WERI-Rb-1 (cell line): ENCODE measurements around the gene BRAF.
"Not testable (repeated sequence)": the region's sequence is repeated elsewhere in the genome, so short reads cannot be mapped to it uniquely, and the experiment has no call there.

Experiments used
- DNase-seq: peaks from one replicate; pipeline ENCODE4 v3.0.0-alpha.2; 2020
- H3K27ac ChIP-seq: fragments of 250-450 bp; sonication (Bioruptor Pico); 2 replicates; pipeline ENCODE4 v1.5.1; 2020; ENCODE audit warnings: mild to moderate bottlenecking, moderate library complexity
- H3K27me3 ChIP-seq: fragments of 250-450 bp; sonication (Bioruptor Pico); 2 replicates; pipeline ENCODE4 v1.5.1; 2021; ENCODE audit warnings: mild to moderate bottlenecking, low read depth, moderate library complexity; ENCODE audit not compliant: insufficient read depth, severe bottlenecking
- H3K36me3 ChIP-seq: fragments of 250-450 bp; sonication (Bioruptor Pico); 2 replicates; pipeline ENCODE4 v1.5.1; 2020; ENCODE audit warnings: mild to moderate bottlenecking, moderate library complexity
- H3K4me3 ChIP-seq: 2 replicates; pipeline ENCODE4 v1.5.1; 2011; ENCODE audit warnings: low read depth, mild to moderate bottlenecking, control low read depth, low read length
- H3K9me3 ChIP-seq: fragments of 250-450 bp; sonication (Bioruptor Pico); 2 replicates; pipeline ENCODE4 v1.5.1; 2021; ENCODE audit warnings: mild to moderate bottlenecking, moderate library complexity; ENCODE audit not compliant: severe bottlenecking
- TF ChIP-seq, protein P1 (sequence below): IDR thresholded peaks from 2 replicates; pipeline ENCODE4 v1.5.1; 2011; ENCODE audit warnings: low read depth, mild to moderate bottlenecking, control low read depth, inconsistent platforms, low read length

BRAF gene

DNA sequence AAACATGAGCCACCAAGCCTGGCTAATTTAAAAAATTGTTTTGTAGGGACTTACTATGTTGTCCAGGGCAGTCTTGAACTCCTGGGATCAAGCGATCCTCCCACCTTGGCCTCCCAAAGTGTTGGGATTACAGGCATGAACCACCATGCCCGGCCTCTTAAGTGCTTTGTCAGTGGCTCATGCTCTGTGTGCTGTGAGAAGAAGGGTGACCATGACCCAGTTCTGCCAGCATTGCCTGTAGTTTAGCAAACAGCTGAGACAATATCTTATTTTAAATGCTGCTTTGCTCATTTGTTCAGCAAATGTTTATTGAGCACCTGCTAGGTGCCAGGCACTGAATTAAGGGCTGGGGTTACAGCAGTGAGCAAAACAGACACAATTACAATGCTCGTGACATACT is 243.0 kb downstream of the BRAF start:
- no peak overlapping the region for H3K27ac ChIP-seq
- DNase-seq = no peak
- peaks cover 44% of the 10 kb centered on the region for H3K36me3 ChIP-seq
- no peaks in the 10 kb centered on the region for H3K9me3 ChIP-seq
- TF ChIP-seq, protein P1, sequence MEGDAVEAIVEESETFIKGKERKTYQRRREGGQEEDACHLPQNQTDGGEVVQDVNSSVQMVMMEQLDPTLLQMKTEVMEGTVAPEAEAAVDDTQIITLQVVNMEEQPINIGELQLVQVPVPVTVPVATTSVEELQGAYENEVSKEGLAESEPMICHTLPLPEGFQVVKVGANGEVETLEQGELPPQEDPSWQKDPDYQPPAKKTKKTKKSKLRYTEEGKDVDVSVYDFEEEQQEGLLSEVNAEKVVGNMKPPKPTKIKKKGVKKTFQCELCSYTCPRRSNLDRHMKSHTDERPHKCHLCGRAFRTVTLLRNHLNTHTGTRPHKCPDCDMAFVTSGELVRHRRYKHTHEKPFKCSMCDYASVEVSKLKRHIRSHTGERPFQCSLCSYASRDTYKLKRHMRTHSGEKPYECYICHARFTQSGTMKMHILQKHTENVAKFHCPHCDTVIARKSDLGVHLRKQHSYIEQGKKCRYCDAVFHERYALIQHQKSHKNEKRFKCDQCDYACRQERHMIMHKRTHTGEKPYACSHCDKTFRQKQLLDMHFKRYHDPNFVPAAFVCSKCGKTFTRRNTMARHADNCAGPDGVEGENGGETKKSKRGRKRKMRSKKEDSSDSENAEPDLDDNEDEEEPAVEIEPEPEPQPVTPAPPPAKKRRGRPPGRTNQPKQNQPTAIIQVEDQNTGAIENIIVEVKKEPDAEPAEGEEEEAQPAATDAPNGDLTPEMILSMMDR = no peak
- no peaks in the 10 kb centered on the region for H3K27me3 ChIP-seq
- no peak overlapping the region for H3K4me3 ChIP-seq

DNA sequence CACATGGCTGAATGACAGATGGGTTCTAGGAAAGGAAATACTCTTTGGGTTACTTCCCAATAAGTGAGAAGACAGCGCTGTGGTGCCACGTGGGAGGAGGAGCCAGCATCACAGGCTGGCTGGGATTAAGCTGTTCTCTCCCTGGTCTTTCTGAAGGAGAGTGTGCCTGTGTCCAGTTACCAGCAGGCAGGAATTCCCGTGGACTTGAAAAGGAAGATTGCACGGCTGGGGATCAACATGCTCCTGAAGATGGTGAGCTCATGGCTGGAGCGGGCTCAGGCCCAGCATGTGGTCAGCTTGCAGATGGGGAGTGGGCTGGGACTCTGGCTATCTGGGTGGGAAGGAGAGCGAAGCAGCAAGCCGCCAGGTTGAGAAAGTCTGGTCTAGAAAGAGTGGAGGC is 243.8 kb downstream of the BRAF start:
- Histone ChIP-seq H3K27ac (no peak overlapping the region), H3K4me3 (no peak overlapping the region), H3K9me3 (no peaks in the 10 kb centered on the region), H3K27me3 (no peaks in the 10 kb centered on the region), H3K36me3 (peaks cover 50% of the 10 kb centered on the region)
- TF ChIP-seq, protein P1 = no peak
- DNase-seq = no peak

DNA sequence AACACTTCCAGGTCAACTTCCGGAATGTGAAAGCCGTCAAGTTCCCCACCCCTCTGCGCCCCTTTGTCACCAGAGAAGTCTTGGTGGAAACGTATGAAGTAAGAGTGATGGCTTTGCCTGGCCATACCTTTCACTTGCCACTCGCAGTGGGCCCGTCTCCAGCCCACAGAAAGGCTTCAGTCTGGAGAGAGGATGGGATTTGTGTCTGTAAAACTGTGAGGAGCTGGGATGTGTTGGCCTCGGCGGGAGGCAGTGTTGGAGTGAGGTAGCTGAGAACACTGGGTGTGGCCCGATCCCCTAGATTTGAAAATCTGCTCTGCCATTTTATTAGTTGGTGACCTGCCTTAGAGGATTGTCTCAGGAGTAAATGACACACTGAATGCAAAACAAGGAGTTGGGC is 245.5 kb downstream of the BRAF start:
- Histone ChIP-seq H3K27ac (no peak overlapping the region), H3K4me3 (no peak overlapping the region), H3K36me3 (peaks cover 49% of the 10 kb centered on the region), H3K27me3 (no peaks in the 10 kb centered on the region), H3K9me3 (no peaks in the 10 kb centered on the region)
- TF ChIP-seq, protein P1 = no peak
- DNase-seq = no peak

DNA sequence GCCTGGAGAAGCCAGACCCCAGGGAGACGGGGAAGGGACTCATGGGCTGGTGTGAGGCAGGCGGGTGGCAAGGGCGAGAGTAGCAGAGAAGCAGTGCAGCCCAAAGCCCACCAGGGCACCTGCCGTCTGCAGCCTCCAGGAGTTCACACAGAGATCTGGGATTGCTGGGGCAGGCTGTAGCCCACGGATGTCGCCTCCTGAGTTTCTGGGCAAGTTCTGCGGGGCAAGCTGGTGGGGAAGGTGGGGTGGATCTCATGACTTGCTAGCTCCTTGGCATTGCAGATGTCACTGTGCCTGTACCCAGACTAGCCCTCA is 246.0 kb downstream of the BRAF start:
- Histone ChIP-seq H3K9me3 (no peaks in the 10 kb centered on the region), H3K27me3 (no peaks in the 10 kb centered on the region), H3K4me3 (no peak overlapping the region), H3K36me3 (peaks cover 48% of the 10 kb centered on the region), H3K27ac (no peak overlapping the region)
- no peak for DNase-seq
- TF ChIP-seq, protein P1 = no peak

DNA sequence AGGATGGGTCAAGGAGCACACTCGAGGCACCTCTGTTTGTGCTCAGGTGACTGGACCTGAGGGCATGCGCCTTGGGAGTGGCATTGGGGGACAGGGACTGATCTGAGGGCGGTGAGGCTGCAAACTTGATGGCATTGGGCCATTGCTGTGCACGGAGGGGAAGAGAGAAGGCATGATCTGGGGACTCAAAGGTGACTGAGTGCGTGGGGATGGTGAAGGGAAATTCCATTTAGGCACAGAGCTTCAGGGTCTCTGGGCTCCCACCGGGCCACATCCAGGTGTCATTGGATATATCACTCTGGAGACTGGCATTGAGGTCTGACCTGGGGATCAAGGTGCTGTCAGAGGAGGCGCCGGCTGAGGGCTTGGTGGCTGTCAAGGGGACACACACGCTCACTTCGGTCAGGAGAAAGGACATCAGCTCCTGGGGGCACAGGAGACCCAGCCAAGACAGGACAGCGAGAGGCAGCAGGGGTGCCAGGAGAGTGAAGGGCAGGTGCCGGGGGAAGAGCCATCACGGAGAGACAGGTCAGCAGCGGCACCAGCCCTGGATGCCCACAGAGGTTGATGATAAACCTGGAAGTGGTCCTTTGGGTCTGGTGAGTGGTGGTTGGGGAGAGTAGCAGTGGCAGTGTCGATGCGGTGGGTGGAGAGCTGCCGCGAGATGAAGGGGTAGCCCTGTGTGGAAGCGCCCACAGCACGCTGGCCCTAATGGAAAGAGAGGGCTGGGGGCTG is 246.5 kb downstream of the BRAF start:
- TF ChIP-seq, protein P1 = no peak

DNA sequence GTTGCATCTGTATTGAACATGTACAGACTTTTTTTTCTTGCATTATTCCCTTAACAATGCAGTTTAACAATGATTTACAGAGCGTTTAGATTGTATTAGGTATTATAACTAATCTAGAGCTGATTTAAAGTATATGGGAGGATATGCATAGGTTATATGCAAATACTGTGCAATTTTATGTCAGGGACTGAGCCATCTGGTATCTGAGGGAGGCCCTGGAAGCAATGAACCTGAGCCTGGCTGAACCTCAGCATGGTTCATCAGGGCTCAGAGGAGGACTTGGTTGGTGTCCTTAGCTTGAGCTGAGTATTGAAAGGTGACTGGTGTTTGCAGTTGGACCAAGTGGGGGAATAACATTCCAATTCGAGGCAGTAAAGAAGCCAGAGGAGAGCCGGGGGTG is 247.2 kb downstream of the BRAF start:
- no peaks in the 10 kb centered on the region for H3K9me3 ChIP-seq
- no peak for DNase-seq
- H3K27ac ChIP-seq = no peak overlapping the region
- TF ChIP-seq, protein P1 = no peak
- no peak overlapping the region for H3K4me3 ChIP-seq
- H3K36me3 ChIP-seq = peaks cover 48% of the 10 kb centered on the region
- no peaks in the 10 kb centered on the region for H3K27me3 ChIP-seq

More for the DNA sequence above, 246.5 kb downstream of the BRAF start:
- Histone ChIP-seq H3K36me3 (peaks cover 48% of the 10 kb centered on the region), H3K27ac (no peak overlapping the region), H3K27me3 (no peaks in the 10 kb centered on the region), H3K9me3 (no peaks in the 10 kb centered on the region), H3K4me3 (no peak overlapping the region)
- no peak for DNase-seq

DNA sequence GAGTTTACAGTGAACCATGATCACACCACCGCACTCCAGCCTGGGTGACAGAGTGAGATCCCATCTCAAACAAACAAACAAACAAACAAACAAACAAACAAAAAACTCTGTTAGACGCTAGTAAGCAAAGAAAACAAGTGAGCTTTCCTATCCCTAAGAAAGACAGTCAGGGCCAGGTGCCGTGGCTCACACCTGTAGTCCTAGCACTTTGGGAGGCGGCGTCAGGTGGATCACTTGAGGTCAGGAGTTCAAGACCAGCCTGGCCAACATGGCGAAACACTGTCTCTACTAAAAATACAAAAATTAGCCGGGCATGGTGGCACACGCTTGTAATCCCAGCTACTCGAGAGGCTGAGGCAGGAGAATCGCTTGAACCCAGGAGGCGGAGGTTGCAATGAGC is 247.8 kb downstream of the BRAF start:
- not testable (repeated sequence) for H3K27me3 ChIP-seq, DNase-seq, H3K27ac ChIP-seq, H3K4me3 ChIP-seq, H3K9me3 ChIP-seq
- H3K36me3 ChIP-seq = peaks cover 45% of the 10 kb centered on the region
